GDM1 (cell line): Measurements from ENCODE around the gene MCL1.
"Not testable (repeated sequence)": the region's sequence is repeated elsewhere in the genome, so short reads cannot be mapped to it uniquely, and the experiment has no call there.

Source experiments
- DNase-seq: peaks from one replicate; lab custom pipeline; 2025; lab: John Stamatoyannopoulos, UW

Gene MCL1

GRCh38 chr1:150602372-150602771 is 23.0 kb upstream of the MCL1 start:
- DNase-seq, result not testable (repeated sequence)

- DNase-seq, result no peak
These were observed 22.1 kb upstream of the MCL1 start for GRCh38 chr1:150601540-150601939.

- DNase-seq, result not testable (repeated sequence)
These were observed 18.9 kb upstream of the MCL1 start for GRCh38 chr1:150598346-150598745.

GRCh38 chr1:150596976-150597375 is 17.6 kb upstream of the MCL1 start:
- no peak for DNase-seq

GRCh38 chr1:150596095-150596892 is 16.9 kb upstream of the MCL1 start:
- no peak for DNase-seq

- no peak for DNase-seq
These were observed 3.0 kb upstream of the MCL1 start for GRCh38 chr1:150582371-150582770.

- not testable (repeated sequence) for DNase-seq
These were observed 2.6 kb upstream of the MCL1 start for GRCh38 chr1:150581962-150582361.

- DNase-seq, result not testable (repeated sequence)
These were observed 2.0 kb upstream of the MCL1 start for GRCh38 chr1:150581437-150581836.

GRCh38 chr1:150580966-150581365 is 1.6 kb upstream of the MCL1 start:
- DNase-seq, result not testable (repeated sequence)

- no peak for DNase-seq
These were observed 684 bp upstream of the MCL1 start for GRCh38 chr1:150579945-150580642.

- DNase-seq, result no peak
These were observed 919 bp downstream of the MCL1 start for GRCh38 chr1:150578272-150579109.

GRCh38 chr1:150577557-150578271 is 1.7 kb downstream of the MCL1 start:
- no peak for DNase-seq

- DNase-seq, result no peak
These were observed 2.4 kb downstream of the MCL1 start for GRCh38 chr1:150576794-150577556.

GRCh38 chr1:150576367-150576711 is 3.1 kb downstream of the MCL1 start:
- DNase-seq, result no peak

GRCh38 chr1:150575518-150576366 is 3.7 kb downstream of the MCL1 start:
- DNase-seq, result no peak

- no peak for DNase-seq
These were observed 4.3 kb downstream of the MCL1 start for GRCh38 chr1:150575072-150575489.

GRCh38 chr1:150574260-150575071 is 4.9 kb downstream of the MCL1 start:
- DNase-seq, result no peak

GRCh38 chr1:150573648-150574071 is 5.8 kb downstream of the MCL1 start:
- not testable (repeated sequence) for DNase-seq

GRCh38 chr1:150572918-150573647 is 6.3 kb downstream of the MCL1 start:
- DNase-seq, result no peak
